ENCODE data around the gene SPOP.

SPOP gene

DNA sequence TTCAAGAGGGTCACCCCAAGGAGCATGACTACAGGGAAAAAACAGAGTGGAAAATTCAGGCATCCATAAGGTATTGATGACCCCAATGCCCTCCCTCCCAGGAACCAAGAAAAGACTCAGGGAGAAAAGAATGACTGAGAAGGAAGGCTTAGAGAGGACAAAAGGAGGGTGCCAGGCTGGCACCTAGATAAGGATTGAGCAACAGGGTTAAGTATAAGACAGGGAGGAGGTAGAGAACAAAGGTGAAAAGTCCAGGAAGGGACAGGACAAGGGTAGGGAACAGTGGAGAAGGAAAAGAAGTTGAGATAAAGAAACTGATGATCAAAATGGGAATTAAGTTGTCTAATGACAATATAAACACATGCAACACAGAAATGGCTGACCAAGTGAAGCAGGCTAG lies 27.4 kb upstream of the SPOP start:
- TF ChIP-seq CTCF (IDR thresholded peaks at IDR 0.05; ENCODE audit: low read depth, low read length) = no peak
- no peak overlapping the region for H3K4me3 ChIP-seq (ENCODE audit: low read depth, low read length)

DNA sequence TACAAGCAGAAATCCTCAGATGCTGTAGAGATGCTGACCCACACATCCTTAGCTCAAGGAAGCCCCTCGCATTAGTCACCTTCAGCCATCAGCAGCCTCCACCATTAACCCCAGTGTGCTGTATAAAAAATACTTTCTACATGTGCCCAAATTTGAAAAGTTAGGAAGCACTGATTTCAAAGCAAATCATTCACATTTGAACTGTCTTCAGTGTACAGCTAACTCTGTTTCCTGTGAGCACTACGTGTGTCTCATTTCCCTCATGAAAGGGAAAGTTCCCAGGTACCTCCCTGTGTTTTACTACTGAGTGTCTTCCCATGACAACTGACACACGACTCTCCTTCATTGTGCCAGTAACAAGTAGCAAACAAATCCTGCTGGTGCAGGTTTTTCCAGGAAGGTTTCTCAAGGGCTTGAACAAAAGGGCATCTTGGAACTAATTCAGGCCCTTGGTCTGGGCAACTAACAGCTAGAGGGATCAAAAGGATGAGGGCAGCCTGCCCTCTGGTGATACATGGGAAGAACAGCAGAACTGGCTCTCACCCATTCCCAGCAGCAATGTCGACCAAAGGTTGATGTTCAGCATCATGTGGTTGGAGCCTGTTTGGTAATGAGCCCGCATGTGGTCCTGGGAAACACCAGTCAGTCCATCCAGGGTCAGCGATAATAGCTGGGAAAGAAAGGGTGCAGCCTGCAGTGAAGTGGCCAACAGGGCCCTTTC lies 25.8 kb upstream of the SPOP start:
- TF ChIP-seq CTCF (IDR thresholded peaks at IDR 0.05; ENCODE audit: low read depth, low read length) = peak; percentile 27; the same call in 1 of the 2 replicates
- H3K4me3 ChIP-seq (ENCODE audit: low read depth, low read length) = no peak overlapping the region

- TF ChIP-seq CTCF (IDR thresholded peaks at IDR 0.05; ENCODE audit: low read depth, low read length) = no peak
These were observed 23.1 kb upstream of the SPOP start for GRCh38 chr17:49700960-49701359.

GRCh38 chr17:49699966-49700575 lies 22.2 kb upstream of the SPOP start:
- no peak overlapping the region for H3K4me3 ChIP-seq (ENCODE audit: low read depth, low read length)
- TF ChIP-seq CTCF (IDR thresholded peaks at IDR 0.05; ENCODE audit: low read depth, low read length) = no peak

More at GRCh38 chr17:49700960-49701359, 23.1 kb upstream of the SPOP start:
- H3K4me3 ChIP-seq (ENCODE audit: low read depth, low read length) = no peak overlapping the region

DNA sequence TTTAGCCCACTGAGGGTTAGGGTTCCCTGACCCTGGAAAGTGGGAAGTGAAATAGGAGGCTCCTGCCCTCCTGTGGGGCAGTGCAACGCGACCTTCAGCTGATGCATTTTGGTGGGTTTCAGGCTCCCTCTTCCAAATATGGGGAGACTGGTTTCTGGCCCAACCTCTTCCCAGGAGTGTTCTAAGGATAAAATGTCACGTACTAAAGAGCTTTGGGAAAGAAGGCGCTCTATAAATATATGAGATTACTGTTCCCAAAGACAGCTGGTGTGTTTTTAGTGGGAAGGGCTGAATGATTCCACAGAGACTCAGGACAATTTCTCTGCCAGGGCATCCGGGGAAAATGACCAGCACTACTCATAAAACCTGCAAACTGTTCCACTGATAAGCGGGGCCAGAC lies 20.1 kb upstream of the SPOP start:
- no peak for TF ChIP-seq CTCF (IDR thresholded peaks at IDR 0.05; ENCODE audit: low read depth, low read length)
- no peak overlapping the region for H3K4me3 ChIP-seq (ENCODE audit: low read depth, low read length)

GRCh38 chr17:49696233-49696761 lies 18.4 kb upstream of the SPOP start:
- TF ChIP-seq CTCF (IDR thresholded peaks at IDR 0.05; ENCODE audit: low read depth, low read length) = no peak
- H3K4me3 ChIP-seq (ENCODE audit: low read depth, low read length) = no peak overlapping the region

- H3K4me3 ChIP-seq (ENCODE audit: low read depth, low read length) = no peak overlapping the region
- TF ChIP-seq CTCF (IDR thresholded peaks at IDR 0.05; ENCODE audit: low read depth, low read length) = no peak
These were observed 17.9 kb upstream of the SPOP start for GRCh38 chr17:49695698-49696232.

All from WI38 (cell line).